GM12873 (cell line): ENCODE measurements around the gene EBF3.

Experiments used
- CTCF ChIP-seq: IDR thresholded peaks from 2 replicates; pipeline ENCODE4 v1.5.1; 2012; ENCODE audit warnings: low read depth, mild to moderate bottlenecking, moderate library complexity, low read length, control low read depth; ENCODE audit not compliant: insufficient read depth; ENCODE audit errors: missing control alignments

The EBF3 gene

GRCh38 chr10:129970465-129971364 lies 6.6 kb upstream of the EBF3 start:
- no peak for TF ChIP-seq CTCF

GRCh38 chr10:129969911-129970464 lies 5.9 kb upstream of the EBF3 start:
- TF ChIP-seq CTCF: no peak

- no peak for TF ChIP-seq CTCF
Measured at GRCh38 chr10:129969184-129969910, 5.3 kb upstream of the EBF3 start.

- no peak for TF ChIP-seq CTCF
Measured at GRCh38 chr10:129968853-129969183, 4.7 kb upstream of the EBF3 start.

- no peak for TF ChIP-seq CTCF
Measured at GRCh38 chr10:129968020-129968852, 4.2 kb upstream of the EBF3 start.

- TF ChIP-seq CTCF: no peak
Measured at GRCh38 chr10:129967579-129968019, 3.5 kb upstream of the EBF3 start.
